GM12892 (cell line): Measurements from ENCODE around the gene CIZ1.
"Not testable (repeated sequence)": the region's sequence is repeated elsewhere in the genome, so short reads cannot be mapped to it uniquely, and the experiment has no call there.

Experiments used
- POLR2A ChIP-seq: IDR thresholded peaks from 2 replicates; pipeline ENCODE4 v1.6.1; 2011; ENCODE audit warnings: low read depth, low read length, control low read depth
- POLR2AphosphoS5 ChIP-seq: IDR thresholded peaks from 2 replicates; pipeline ENCODE4 v1.6.1; 2011; ENCODE audit warnings: low read depth, low read length, control low read depth
- TAF1 ChIP-seq: IDR thresholded peaks from 2 replicates; pipeline ENCODE4 v1.6.1; 2011; ENCODE audit warnings: low read depth, mild to moderate bottlenecking, control low read depth, low read length, borderline replicate concordance

DNA sequence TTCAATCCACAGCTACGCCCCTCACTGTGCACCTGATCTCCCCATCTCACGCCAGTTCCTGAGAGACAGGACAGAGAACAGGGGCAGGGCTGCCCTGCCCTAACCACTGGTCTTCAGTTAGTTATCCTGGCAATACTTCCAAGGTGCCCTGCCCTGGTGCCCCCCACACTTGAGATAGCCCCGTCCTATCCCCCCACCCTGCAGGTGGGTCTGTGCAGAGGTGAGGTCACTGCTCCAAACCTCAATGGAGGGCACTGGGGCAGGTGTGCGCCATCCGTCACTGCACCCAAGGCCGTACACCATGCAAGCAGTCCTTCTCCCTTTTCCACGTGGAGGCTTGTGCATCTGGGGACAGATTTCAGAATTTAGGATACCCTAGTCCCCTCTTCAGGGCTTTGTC is 60.7 kb downstream of the CIZ1 start:
- not testable (repeated sequence) for TF ChIP-seq TAF1, POLR2AphosphoS5, POLR2A
